Hepatic stellate cell (primary cell): ENCODE results near the gene SLC7A6OS.

Source experiments
- DNase-seq: peaks from one replicate; pipeline ENCODE4 v3.0.0; 2011; ENCODE audit warnings: low spot score

SLC7A6OS gene

DNA sequence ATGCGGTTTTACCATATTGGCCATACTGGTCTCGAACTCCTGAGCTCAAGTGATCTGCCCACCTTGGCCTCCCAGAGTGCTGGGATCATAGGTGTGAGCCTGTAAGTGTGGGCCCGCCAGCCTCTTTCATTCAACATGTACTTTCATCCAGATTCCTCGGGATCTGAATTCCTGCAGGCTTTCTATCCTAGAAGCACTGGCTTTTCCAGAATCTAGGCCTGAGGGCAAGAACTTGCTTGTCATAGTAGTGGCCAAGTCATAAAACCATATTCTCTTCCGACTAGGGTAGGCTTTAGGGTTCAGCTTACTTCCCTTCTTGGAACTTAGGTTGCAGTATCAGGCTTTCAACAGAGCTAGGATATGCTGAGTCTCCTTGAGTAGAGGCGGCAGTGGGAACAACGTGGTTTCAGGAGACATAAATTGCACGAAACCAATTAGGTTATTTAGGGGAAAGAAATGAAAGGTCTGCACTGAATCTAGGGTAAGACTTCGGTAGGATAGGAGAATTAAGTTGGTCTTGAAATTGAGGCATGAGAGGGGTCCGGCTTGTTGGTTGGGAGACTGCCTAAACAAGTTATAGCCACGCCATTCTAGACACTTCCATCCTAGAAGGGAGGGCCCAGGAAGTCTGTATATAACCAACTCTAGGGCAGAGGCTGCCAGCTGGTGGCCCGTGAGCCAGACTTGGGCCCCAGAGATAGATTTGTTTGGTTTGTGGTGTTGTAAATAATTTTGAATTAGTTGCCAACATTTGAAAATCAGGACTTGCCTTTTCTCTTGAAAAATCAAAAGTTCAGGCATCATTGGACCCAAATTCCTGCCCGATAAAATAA, 30.8 kb downstream of the SLC7A6OS start:
- DNase-seq, result no peak

DNA sequence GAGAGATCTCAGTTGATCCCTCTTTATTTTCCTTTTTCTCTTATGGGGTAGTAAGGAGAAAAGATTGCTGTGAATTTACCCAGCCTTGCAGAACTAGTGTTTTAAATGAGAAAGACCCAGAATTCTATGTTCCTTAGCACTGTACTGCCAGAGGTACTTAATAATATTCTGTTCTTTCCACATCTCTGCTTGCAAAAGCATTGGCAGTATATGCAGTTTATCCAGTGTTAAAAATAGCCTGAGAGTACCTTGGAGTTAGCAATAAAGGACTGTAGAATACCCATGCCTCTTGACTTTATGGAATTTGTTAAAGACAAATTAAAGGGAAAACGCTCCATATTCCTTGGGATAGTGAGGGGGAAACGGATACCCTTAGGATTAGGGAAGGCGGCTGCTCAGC, 34.5 kb downstream of the SLC7A6OS start:
- no peak for DNase-seq

GRCh38 chr16:68275611-68276191, 35.0 kb downstream of the SLC7A6OS start:
- no peak for DNase-seq

- no peak for DNase-seq
Measured at GRCh38 chr16:68274441-68274840, 36.3 kb downstream of the SLC7A6OS start.

- DNase-seq, result no peak
Measured at GRCh38 chr16:68273896-68274295, 36.9 kb downstream of the SLC7A6OS start.

GRCh38 chr16:68273459-68273858, 37.3 kb downstream of the SLC7A6OS start:
- DNase-seq, result no peak

- no peak for DNase-seq
Measured at GRCh38 chr16:68272507-68273209, 38.1 kb downstream of the SLC7A6OS start.

- DNase-seq, result no peak
Measured at GRCh38 chr16:68270353-68270752, 40.4 kb downstream of the SLC7A6OS start.

DNA sequence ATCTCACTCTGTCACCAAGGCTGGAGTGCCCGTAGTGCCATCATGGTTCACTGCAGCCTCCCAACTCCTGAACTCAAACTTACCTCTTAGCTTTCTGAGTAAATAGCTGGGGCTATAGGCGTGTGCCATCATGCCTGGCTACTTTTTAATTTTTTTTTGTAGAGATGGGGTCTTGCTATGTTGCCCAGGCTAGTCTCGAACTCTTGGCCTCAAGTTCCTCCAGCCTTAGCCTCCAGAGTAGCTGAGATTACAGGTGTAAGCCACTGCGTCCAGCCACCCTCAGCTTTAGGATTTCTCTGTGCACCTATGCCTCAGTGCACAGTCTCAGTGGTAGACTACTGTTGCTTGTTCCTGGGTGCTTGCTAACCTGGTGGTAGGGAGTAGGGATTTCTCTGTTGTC, 41.0 kb downstream of the SLC7A6OS start:
- no peak for DNase-seq

- DNase-seq, result no peak
Measured at GRCh38 chr16:68267612-68268405, 42.9 kb downstream of the SLC7A6OS start.

DNA sequence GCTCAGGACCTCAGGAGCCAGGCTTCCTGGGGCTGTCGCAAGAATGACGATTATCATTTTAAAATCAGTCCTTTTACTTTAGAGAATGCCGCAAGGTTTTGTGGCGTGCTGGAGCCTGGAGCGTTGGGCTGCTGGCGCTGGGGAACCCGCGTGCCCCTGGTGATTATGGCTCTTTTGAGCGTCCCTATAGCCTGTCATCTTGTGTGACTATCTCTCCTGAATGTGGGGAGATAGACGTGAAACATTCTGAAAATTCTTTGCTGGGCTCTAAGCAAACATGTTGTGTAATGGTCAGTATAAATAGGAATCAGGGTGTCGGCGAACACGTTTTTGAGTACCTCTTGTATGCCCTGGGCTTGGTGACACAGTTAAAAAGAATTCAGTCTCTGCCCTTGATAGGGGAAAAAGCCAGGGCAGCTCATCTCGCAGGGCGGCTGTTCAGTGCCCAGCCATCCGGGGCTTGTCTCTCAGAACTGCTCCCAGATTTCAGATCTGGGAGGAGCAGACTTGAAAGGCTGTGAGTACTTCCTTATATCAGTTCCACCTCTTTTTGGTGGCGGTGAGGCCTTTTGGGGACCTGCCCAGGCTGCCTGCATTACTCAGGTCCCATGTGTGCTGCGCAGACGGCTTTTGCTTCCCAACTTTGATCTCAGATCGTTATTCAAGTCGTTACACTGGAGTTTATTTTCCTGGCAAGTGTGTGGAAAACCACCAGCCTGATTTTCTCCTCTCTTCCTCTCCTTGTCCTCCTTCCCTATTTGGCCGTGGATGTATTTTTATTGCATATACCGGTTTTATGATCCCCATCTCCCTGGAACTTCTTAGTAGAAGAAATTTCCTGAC, 45.4 kb downstream of the SLC7A6OS start:
- DNase-seq, result peak; percentile 84

DNA sequence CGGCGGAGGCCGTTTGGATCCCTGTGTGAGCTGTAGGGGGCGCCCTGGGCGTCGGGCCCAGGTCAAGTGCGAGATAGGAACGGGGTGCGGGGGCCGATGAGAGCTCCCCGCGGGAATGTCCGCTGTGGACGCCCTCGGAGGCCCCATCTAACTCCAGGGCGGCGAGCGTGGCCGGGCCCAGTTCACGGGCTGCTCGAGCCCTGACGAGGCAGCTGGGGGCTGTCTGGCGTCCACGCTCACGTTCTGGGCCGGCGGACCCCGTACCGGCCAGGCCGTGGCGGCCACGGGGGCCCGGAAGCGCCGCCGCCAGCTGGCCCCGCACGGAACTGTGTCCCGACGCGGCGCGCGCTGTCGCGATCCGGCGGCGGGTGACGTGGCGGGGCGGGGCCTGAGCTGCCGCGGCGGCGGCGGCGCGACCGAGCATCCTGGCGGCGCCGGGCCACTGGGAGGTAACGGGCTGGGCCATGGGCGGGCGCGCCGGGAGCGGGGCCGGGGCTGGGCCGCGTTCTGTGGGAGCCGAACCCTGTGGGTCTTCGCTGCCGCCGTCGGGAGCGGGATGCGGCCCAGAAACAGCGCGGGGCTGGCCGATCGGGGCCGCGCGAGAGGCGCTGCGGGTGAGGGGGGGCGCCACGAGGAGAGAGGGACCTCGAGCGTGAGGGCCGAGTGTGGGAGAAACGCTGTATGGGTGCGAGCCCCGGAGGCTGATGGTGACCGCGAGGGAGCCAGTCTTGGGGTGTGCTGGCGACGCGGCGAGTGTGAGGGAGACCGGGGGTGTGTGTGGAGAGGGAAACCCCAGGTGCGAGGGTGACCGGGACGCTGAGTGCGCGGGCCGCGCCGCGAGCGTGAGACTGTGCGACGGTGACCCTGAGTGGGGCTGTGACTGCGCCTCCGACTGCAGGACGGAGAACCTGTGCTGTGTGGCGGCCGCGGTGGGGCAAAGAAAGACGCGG, 46.3 kb downstream of the SLC7A6OS start, which contains the start of gene SLC7A6:
Gene SLC7A6, plus strand, starts transcription at position 399 of the 950 bp plus-strand sequence. CDS start 10,201 bp downstream, outside the sequence.
- DNase-seq, result peak; percentile 93

GRCh38 chr16:68263559-68264127, 47.1 kb downstream of the SLC7A6OS start:
- no peak for DNase-seq

DNA sequence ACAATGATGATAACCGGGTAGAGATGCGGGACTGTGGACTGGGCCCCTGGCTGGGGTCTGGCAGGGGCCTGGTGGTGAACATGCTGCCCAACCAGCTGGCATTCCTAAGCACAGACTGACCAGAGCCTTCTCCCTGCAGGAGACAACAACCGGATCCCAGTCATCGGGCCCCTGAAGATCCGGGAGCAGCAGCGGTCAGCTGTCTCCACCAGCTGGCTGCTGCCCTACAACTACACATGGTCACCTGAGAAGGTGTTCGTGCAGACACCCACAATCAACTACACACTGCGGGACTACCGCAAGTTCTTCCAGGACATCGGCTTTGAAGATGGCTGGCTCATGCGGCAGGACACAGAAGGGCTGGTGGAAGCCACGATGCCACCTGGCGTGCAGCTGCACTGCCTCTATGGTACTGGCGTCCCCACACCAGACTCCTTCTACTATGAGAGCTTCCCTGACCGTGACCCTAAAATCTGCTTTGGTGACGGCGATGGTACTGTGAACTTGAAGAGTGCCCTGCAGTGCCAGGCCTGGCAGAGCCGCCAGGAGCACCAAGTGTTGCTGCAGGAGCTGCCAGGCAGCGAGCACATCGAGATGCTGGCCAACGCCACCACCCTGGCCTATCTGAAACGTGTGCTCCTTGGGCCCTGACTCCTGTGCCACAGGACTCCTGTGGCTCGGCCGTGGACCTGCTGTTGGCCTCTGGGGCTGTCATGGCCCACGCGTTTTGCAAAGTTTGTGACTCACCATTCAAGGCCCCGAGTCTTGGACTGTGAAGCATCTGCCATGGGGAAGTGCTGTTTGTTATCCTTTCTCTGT, 51.5 kb downstream of the SLC7A6OS start:
- DNase-seq, result no peak

- no peak for DNase-seq
Measured at GRCh38 chr16:68257906-68258800, 52.6 kb downstream of the SLC7A6OS start.

GRCh38 chr16:68257251-68257905, 53.4 kb downstream of the SLC7A6OS start:
- DNase-seq, result no peak

GRCh38 chr16:68255712-68256111, 55.0 kb downstream of the SLC7A6OS start:
- DNase-seq, result no peak
